ENCODE results near the gene NPPC. TPM values are rescaled to one million over a fixed set of nuclear protein-coding genes. Genes with fewer than 3 reads are reported as not detected.

Gene NPPC
- total and polyA plus RNA-seq, 2 of the 8 experiments (the other 6 are each of a cell fraction or from before 2014, with no cell fraction given), result 1.3 to 4.7 TPM

DNA sequence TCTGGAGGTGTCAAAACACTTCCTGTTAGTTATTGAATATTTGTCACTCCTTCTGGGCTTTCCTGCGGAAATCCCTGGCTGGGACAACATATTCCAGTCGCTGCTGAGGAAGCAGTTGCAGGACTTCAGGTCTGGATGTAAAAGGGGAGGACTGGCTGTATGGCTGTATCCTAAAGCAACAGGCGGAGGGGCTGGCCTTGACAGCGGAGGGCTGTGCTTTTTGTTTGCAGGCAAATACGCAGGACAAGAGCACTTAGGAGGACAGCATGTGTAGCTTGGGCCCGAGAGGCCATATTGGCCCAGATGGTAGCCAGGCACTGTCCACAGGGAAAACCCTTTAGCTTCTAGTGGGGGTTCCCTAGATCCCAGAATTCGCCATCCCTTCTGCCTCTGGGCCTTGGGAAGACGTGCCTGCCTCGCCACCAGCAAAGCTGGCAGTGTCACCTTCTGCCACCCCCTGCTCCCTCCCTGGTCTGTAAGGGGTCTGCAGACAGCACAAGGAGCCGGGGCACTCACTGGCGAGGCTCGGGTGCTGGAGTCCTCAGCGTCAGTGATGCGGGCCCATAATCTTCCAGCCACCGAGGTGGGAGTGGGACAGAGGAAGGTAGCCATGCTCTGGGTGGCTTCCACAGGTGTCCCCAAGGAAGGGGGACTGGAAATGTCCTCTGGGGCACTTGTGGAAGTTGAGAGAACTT is 6.7 kb downstream of the NPPC start (continued):
- TF ChIP-seq FOSL1 (IDR thresholded peaks at IDR 0.05; ENCODE audit: insufficient read depth, low read depth, low read length), result no peak
- no peak for TF ChIP-seq SAP30 (IDR thresholded peaks at IDR 0.05; ENCODE audit: insufficient read depth, insufficient replicate concordance, low read length)
- TF ChIP-seq JUND (IDR thresholded peaks at IDR 0.05; ENCODE audit: low read length), result no peak

Data from H1 (cell line).